ENCODE results near the gene TMPRSS7.

GRCh38 chr3:112004669-112005068 lies 29.9 kb upstream of the TMPRSS7 start:
- TF ChIP-seq POLR2AphosphoS5 (IDR thresholded peaks at IDR 0.05): no peak
- TF ChIP-seq CTCF (IDR thresholded peaks at IDR 0.05): no peak
- TF ChIP-seq EP300 (IDR thresholded peaks at IDR 0.05; ENCODE audit: low read depth): no peak
- no peak for TF ChIP-seq POLR2A (IDR thresholded peaks at IDR 0.05)

All from transverse colon (tissue), 4 donors.